H1 (cell line): ENCODE results near the gene PTPA.

ENCODE experiments used
- CBX5 ChIP-seq: fragments of 300-800, 300-1000 bp; sonication (generic); IDR thresholded peaks from 2 replicates; pipeline ENCODE4 v1.7.1; 2016; ENCODE audit warnings: antibody characterized with exemption, low read length, low read depth
- HDAC6 ChIP-seq: IDR thresholded peaks from one replicate; pipeline ENCODE4 v1.7.1; 2012; ENCODE audit warnings: low read depth, mild to moderate bottlenecking, inconsistent platforms, low read length, moderate library complexity
- JUN ChIP-seq: IDR thresholded peaks from 2 replicates; pipeline ENCODE4 v1.6.1; 2011; ENCODE audit warnings: low read depth, mild to moderate bottlenecking, improper control_type of control experiment, low read length
- POLR2A ChIP-seq, 2 experiments: IDR thresholded peaks; 1 replicate in 1 of 2; 2 replicates in 1 of 2; pipeline ENCODE4 v1.6.1; 2011; ENCODE audit warnings: low read depth in 2 of 2, low read length in 2 of 2, mild to moderate bottlenecking in 2 of 2; ENCODE audit errors: control extremely low read depth in 1 of 2
- POLR2AphosphoS5 ChIP-seq: IDR thresholded peaks from 2 replicates; pipeline ENCODE4 v1.6.1; 2011; ENCODE audit warnings: low read depth, low read length
- RAD21 ChIP-seq, 2 experiments: IDR thresholded peaks in 1 of 2; conservative IDR thresholded peaks in 1 of 2; 2 replicates each; pipeline ENCODE4 v1.6.1; 2011; ENCODE audit warnings: low read depth in 2 of 2, low read length in 2 of 2, improper control_type of control experiment in 1 of 2, inconsistent platforms in 1 of 2, mild to moderate bottlenecking in 1 of 2, moderate library complexity in 1 of 2
- SIX5 ChIP-seq: IDR thresholded peaks from 2 replicates; pipeline ENCODE4 v1.6.1; 2011; ENCODE audit warnings: mild to moderate bottlenecking, low read depth, low read length
- SP4 ChIP-seq: IDR thresholded peaks from 2 replicates; pipeline ENCODE4 v1.6.1; 2012; ENCODE audit warnings: low read length, inconsistent platforms
- SRF ChIP-seq: IDR thresholded peaks from 2 replicates; pipeline ENCODE4 v1.6.1; 2011; ENCODE audit warnings: mild to moderate bottlenecking, low read depth, low read length, moderate library complexity
- TAF1 ChIP-seq: IDR thresholded peaks from 2 replicates; pipeline ENCODE4 v1.6.1; 2011; ENCODE audit warnings: mild to moderate bottlenecking, low read depth, low read length
- YY1 ChIP-seq: IDR thresholded peaks from 2 replicates; pipeline ENCODE4 v1.6.1; 2011; ENCODE audit warnings: low read depth, mild to moderate bottlenecking, low read length
- ZNF274 ChIP-seq: IDR thresholded peaks from 2 replicates; pipeline ENCODE4 v1.7.0; 2012; ENCODE audit warnings: low read length, borderline replicate concordance; ENCODE audit errors: extremely low read depth
- TF ChIP-seq, protein P1 (sequence below), 3 experiments: IDR thresholded peaks; 1 replicate in 2 of 3; 2 replicates in 1 of 3; pipeline versions ENCODE4 v1.5.1 to v1.6.1; 2011; ENCODE audit warnings: low read length in 3 of 3, mild to moderate bottlenecking in 3 of 3, inconsistent platforms in 2 of 3, low read depth in 1 of 3, moderate library complexity in 1 of 3; ENCODE audit not compliant: insufficient read depth in 1 of 3; ENCODE audit errors: control extremely low read depth in 1 of 3
- TF ChIP-seq, protein P2 (sequence below): IDR thresholded peaks from 2 replicates; pipeline ENCODE4 v1.6.1; 2012; ENCODE audit warnings: low read length, inconsistent platforms

DNA sequence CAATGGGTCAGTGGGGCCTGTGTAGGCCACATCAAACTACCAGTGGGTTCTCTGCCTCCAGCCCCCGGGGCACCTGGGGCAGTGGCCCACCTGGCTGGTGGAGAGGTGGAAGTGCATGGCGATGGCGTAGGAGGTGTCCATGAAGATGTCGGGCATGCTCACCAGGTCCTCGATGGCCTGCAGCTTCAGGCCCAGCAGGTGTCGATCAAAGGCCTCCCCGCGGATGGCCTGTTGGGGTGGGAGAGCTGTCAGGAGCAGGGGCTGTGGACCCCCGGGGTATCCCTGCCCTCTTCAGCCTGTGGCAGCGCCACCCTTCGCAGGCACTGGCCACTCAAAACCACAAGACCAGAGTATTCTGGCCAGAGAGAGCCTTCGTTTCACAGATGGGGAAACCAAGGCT lies 15.3 kb upstream of the PTPA start:
- TF ChIP-seq, protein P1, sequence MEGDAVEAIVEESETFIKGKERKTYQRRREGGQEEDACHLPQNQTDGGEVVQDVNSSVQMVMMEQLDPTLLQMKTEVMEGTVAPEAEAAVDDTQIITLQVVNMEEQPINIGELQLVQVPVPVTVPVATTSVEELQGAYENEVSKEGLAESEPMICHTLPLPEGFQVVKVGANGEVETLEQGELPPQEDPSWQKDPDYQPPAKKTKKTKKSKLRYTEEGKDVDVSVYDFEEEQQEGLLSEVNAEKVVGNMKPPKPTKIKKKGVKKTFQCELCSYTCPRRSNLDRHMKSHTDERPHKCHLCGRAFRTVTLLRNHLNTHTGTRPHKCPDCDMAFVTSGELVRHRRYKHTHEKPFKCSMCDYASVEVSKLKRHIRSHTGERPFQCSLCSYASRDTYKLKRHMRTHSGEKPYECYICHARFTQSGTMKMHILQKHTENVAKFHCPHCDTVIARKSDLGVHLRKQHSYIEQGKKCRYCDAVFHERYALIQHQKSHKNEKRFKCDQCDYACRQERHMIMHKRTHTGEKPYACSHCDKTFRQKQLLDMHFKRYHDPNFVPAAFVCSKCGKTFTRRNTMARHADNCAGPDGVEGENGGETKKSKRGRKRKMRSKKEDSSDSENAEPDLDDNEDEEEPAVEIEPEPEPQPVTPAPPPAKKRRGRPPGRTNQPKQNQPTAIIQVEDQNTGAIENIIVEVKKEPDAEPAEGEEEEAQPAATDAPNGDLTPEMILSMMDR (IDR thresholded peaks at IDR 0.05; ENCODE audit: control extremely low read depth in 1 of 3, insufficient read depth in 1 of 3, low read depth in 1 of 3, low read length in 3 of 3), result no peak
- TF ChIP-seq HDAC6 (no peak), SRF (no peak), SP4 (no peak), POLR2AphosphoS5 (no peak), TAF1 (no peak), CBX5 (no peak), POLR2A (IDR thresholded peaks at IDR 0.05; ENCODE audit: control extremely low read depth in 1 of 2, low read depth in 2 of 2, low read length in 2 of 2) (no peak), SIX5 (no peak), RAD21 (IDR thresholded peaks at IDR 0.05 in 1 of 2, conservative IDR thresholded peaks at IDR 0.05 in 1 of 2; ENCODE audit: low read depth in 2 of 2, low read length in 2 of 2) (no peak), ZNF274 (no peak), JUN (no peak), YY1 (no peak)
- TF ChIP-seq, protein P2, sequence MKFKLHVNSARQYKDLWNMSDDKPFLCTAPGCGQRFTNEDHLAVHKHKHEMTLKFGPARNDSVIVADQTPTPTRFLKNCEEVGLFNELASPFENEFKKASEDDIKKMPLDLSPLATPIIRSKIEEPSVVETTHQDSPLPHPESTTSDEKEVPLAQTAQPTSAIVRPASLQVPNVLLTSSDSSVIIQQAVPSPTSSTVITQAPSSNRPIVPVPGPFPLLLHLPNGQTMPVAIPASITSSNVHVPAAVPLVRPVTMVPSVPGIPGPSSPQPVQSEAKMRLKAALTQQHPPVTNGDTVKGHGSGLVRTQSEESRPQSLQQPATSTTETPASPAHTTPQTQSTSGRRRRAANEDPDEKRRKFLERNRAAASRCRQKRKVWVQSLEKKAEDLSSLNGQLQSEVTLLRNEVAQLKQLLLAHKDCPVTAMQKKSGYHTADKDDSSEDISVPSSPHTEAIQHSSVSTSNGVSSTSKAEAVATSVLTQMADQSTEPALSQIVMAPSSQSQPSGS, result no peak
